Activated naive CD4-positive, alpha-beta T cell treated with anti-CD3 and anti-CD28 coated beads, Interleukin-2, amount 50 U/mL, for 24 hours (primary cell): Measurements from ENCODE around the gene NBAS.
"Not testable (repeated sequence)": the region's sequence is repeated elsewhere in the genome, so short reads cannot be mapped to it uniquely, and the experiment has no call there.

Experiments
- H3K27ac Mint-ChIP-seq: one replicate; pipeline ENCODE4 v1.8.0; 2021; ENCODE audit warnings: mild to moderate bottlenecking, mixed read lengths
- H3K27me3 Mint-ChIP-seq: one replicate; pipeline ENCODE4 v1.8.0; 2021; ENCODE audit warnings: mixed read lengths
- H3K36me3 Mint-ChIP-seq: one replicate; pipeline ENCODE4 v1.8.0; 2021; ENCODE audit warnings: mixed read lengths
- H3K4me1 Mint-ChIP-seq: one replicate; pipeline ENCODE4 v1.8.0; 2021; ENCODE audit warnings: mixed read lengths
- H3K4me3 Mint-ChIP-seq: one replicate; pipeline ENCODE4 v1.8.0; 2021; ENCODE audit warnings: mild to moderate bottlenecking, mixed read lengths
- H3K9me3 Mint-ChIP-seq: one replicate; pipeline ENCODE4 v1.8.0; 2021; ENCODE audit warnings: mixed read lengths

The NBAS gene

DNA sequence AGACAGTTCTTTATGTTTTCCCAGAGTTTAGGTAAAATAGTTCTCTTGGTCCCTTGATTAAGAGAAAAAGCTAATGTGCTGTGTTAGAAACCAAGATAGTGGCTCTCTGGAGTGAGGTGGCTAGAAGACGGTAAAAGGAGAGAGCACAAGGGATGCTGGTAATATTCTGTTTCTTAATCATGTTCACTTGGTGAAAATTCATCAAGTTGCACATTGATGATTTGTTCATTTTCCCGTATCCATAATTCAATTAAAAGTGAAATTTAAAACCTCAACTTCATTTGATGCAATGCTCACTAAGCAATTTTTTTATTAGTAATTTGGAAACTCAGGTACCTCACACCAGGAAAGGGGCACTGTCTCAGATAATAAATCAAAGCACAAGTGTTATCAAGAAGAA lies 113.8 kb downstream of the NBAS start:
- peaks cover 32% of the 10 kb centered on the region for H3K36me3 Mint-ChIP-seq
- H3K27ac Mint-ChIP-seq, result no peak overlapping the region
- peaks cover 4% of the 10 kb centered on the region for H3K4me1 Mint-ChIP-seq
- H3K27me3 Mint-ChIP-seq, result no peaks in the 10 kb centered on the region
- H3K9me3 Mint-ChIP-seq, result peaks cover 10% of the 10 kb centered on the region
- H3K4me3 Mint-ChIP-seq, result no peak overlapping the region

DNA sequence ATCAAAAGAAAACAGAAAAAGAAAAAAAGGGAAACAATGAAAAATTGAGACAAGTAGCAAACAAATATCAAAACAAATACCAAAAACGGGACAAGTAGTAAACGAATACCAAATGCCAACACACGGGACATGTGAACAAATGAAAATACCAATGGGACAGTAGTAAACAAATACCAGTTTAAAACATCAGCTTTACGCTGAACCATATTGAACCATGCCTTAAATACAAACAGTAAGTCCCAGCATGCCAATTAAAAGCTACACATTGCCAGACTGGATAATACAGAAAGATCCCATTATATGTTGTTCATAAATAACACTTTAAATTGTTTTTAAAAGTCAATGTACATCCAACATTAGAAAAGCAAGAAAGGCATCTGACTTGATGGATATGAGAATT lies 114.2 kb downstream of the NBAS start:
- Mint-ChIP-seq H3K9me3 (peaks cover 10% of the 10 kb centered on the region), H3K27ac (no peak overlapping the region), H3K4me1 (peaks cover 3% of the 10 kb centered on the region), H3K27me3 (no peaks in the 10 kb centered on the region), H3K36me3 (peaks cover 31% of the 10 kb centered on the region), H3K4me3 (no peak overlapping the region)

DNA sequence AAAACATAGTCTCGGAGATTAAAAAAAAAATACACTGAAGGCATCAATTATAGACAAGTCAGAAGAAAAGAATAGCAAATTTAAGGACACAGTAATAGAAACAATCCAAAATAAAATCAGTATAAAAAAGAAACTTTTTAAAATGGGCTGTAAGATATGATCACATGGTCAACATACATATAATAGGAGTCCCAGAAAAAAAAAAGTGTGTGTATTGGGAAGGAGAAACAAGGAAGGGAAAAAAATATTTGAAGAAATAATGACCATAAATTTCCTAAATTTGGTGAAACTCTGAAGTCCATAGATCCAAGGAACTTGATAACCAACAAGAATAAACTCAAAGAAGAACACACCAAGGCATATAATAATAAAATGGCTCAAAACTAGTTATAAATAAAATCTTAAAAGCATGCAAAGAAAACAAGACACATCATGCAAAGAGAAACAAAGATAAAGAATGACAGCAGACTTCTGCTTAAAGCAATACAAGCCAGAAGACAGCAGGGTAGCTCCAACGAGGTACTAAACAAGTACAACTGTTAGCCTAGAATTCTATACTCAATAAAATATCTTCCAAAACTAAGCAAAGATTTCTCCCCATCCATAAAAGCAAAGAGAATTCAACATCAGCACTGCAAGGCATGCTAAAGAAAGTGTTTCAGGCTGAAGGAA lies 115.1 kb downstream of the NBAS start:
- Mint-ChIP-seq H3K4me3 (no peak overlapping the region), H3K4me1 (no peaks in the 10 kb centered on the region), H3K36me3 (peaks cover 28% of the 10 kb centered on the region), H3K9me3 (peaks cover 10% of the 10 kb centered on the region), H3K27me3 (no peaks in the 10 kb centered on the region), H3K27ac (no peak overlapping the region)

DNA sequence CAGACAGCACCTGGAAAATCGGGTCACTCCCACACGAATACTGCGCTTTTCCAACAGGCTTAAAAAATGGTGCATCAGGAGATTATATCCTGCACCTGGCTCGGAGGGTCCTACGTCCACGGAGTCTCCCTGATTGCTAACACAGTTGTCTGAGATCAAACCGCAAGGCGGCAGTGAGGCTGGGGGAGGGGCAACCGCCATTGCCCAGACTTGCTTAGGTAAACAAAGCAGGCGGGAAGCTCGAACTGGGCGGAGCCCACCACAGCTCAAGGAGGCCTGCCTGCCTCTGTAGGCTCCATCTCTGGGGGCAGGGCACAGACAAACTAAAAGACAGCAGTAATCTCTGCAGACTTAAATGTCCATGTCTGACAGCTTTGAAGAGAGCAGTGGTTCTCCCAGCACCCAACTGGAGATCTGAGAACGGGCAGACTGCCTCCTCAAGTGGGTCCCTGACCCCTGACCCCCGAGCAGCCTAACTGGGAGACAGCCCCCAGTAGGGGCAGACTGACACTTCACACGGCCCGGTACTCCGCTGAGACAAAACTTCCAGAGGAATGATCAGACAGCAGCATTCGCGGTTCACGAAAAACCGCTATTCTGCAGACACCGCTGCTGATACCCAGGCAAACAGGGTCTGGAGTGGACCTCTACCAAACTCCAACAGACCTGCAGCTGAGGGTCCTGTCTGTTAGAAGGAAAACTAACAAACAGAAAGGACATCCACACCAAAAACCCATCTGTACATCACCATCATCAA lies 121.2 kb downstream of the NBAS start:
- H3K36me3 Mint-ChIP-seq, result peaks cover 12% of the 10 kb centered on the region
- H3K4me3 Mint-ChIP-seq, H3K9me3 Mint-ChIP-seq, H3K27ac Mint-ChIP-seq, H3K4me1 Mint-ChIP-seq, H3K27me3 Mint-ChIP-seq: not testable (repeated sequence)

DNA sequence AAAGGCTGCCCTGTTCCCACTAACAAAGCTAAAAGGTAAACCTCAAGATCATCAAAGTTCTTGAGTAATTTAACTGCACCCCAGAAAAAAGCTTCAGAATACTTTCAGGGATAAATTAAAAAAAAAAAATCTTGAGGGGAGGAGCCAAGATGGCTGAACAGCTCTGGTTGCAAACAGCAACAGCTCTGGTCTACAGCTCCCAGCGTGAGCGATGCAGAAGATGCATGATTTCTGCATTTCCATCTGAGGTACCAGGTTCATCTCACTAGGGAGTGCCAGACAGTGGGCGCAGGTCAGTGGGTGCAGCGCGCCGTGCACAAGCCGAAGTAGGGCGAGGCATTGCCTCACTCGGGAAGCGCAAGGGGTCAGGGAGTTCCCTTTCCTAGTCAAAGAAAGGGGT lies 121.8 kb downstream of the NBAS start:
- not testable (repeated sequence) for H3K27me3 Mint-ChIP-seq, H3K27ac Mint-ChIP-seq, H3K9me3 Mint-ChIP-seq, H3K4me3 Mint-ChIP-seq, H3K4me1 Mint-ChIP-seq
- H3K36me3 Mint-ChIP-seq, result peaks cover 12% of the 10 kb centered on the region

DNA sequence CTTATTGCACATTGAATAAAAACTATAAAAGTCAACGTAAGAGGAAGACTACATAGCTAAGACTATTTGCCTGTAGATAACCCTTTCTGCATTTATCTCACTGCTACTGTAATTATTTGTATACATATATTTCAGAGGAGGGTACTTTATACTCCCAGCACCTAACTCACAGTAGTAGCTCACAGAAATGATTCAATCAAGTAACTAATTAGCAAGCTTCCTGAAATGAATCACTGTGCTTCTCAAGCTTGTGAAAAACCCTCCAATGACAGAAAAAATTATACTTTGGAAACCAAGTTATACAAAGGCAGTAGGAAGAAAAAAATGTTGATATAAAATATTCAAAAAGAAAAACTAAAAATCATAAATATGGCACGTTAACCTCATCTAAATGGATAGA lies 124.9 kb downstream of the NBAS start:
- Mint-ChIP-seq H3K27ac (no peak overlapping the region), H3K36me3 (peaks cover 12% of the 10 kb centered on the region), H3K4me1 (no peaks in the 10 kb centered on the region), H3K9me3 (no peaks in the 10 kb centered on the region), H3K4me3 (no peak overlapping the region), H3K27me3 (no peaks in the 10 kb centered on the region)

DNA sequence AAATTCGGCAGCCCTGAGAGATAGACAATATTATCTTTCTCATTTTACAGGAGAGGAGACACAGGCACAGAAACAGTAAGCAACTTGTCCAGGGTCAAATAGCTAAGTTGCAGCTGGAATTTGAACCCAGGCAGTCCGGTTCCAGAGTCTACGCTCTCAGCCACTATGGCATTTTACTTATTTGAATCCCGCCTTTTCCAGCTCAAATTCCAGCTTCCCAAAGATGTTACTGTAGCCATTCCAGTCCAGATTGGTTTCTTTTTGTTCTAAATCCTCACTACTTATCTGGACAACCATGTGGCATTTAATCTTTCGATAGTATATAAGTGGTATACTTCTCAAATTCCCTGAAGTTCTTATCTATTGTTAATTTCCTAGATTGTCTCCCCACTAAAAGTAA lies 125.7 kb downstream of the NBAS start:
- no peak overlapping the region for H3K4me3 Mint-ChIP-seq
- H3K27me3 Mint-ChIP-seq, result no peaks in the 10 kb centered on the region
- no peaks in the 10 kb centered on the region for H3K4me1 Mint-ChIP-seq
- no peaks in the 10 kb centered on the region for H3K9me3 Mint-ChIP-seq
- no peak overlapping the region for H3K27ac Mint-ChIP-seq
- peaks cover 12% of the 10 kb centered on the region for H3K36me3 Mint-ChIP-seq

DNA sequence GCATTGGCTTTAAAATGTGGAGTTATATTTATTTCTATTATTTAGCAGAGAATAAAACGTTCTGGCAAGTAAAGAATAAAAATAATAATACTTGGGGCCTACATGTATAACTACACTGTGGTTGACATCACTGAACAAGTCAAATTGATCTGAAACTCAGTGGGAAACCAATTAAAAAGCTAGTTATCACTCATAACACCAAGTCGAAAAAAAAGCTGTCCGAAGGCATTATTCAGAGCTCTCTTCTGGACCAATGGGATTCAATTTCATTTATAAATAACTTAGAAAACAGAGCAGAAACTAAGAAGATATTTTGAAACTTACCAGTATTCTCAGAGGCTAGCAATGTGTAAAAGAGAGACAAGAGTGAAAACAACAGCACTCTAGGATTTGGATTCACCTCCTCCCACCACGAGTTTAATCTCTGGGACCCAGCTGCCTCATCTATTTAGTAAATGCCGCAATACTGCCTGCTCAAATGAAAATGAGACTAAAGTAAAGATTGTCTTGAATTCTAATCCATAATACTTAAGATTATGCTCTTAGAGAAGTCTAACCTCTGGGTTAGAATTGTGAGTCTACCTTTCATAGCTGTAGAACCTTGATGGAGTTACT lies 128.4 kb downstream of the NBAS start:
- Mint-ChIP-seq H3K9me3 (no peaks in the 10 kb centered on the region), H3K4me3 (no peak overlapping the region), H3K27ac (no peak overlapping the region), H3K27me3 (no peaks in the 10 kb centered on the region), H3K4me1 (no peaks in the 10 kb centered on the region), H3K36me3 (peaks cover 7% of the 10 kb centered on the region)

DNA sequence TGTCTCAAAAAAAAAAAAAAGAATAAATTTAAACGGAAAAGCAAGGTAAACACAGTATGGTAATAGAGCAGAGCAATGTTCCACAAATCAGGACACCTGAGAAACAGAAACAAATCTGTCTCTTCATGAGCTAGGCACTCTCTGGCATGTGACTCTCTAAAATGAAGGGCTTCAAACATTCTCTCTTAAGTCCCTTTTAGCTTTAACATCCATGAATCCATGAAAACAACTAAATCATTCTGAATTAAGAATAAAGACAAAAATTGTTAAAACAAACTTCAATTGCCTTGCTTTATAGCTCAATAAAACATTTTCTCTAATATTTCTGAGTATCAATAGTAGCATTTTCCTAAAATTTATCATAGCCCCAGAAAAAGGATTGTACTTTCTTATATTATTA lies 132.1 kb downstream of the NBAS start:
- no peak overlapping the region for H3K4me3 Mint-ChIP-seq
- no peaks in the 10 kb centered on the region for H3K4me1 Mint-ChIP-seq
- H3K36me3 Mint-ChIP-seq, result peaks cover 14% of the 10 kb centered on the region
- H3K27ac Mint-ChIP-seq, result no peak overlapping the region
- no peaks in the 10 kb centered on the region for H3K9me3 Mint-ChIP-seq
- no peaks in the 10 kb centered on the region for H3K27me3 Mint-ChIP-seq

DNA sequence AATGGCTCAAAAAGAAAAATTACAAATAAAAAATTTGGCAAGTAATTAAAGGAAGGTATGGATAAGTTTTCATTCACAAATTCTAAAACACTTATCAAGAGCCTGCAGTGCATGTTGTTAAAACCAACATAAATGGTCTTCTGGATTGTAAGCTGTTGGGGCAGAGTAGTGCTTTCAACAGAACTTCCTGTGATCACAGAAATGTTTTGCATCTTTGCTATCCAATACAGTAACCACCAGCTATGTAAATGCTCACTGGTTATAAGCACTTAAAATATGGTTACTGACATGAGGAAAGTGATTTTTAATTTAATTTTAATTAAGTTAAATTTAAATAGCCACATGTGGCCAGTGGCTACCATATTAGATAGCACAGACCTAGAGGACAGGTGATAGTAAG lies 133.1 kb downstream of the NBAS start:
- no peaks in the 10 kb centered on the region for H3K9me3 Mint-ChIP-seq

DNA sequence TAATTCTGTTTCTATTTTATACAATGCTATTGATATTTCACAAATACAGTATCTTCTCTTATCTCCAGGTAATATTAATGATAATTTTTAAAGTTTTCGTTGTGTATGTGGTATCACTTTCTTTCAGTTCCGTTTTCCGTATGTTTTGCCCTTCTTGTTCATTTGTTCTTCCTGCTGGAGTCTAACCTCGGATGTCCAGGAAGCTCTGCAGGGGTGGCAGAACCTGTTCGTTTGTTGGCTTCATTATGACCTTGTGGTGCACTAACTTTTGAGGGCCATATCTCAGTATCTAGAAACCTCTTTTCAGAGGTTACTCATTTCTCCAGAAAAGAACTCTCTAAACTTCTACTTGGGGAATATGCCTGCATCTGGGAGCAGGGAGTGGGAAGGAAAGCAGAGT lies 134.5 kb downstream of the NBAS start:
- Mint-ChIP-seq H3K4me3 (no peak overlapping the region), H3K27me3 (no peaks in the 10 kb centered on the region), H3K4me1 (no peaks in the 10 kb centered on the region), H3K9me3 (no peaks in the 10 kb centered on the region), H3K36me3 (peaks cover 17% of the 10 kb centered on the region), H3K27ac (no peak overlapping the region)

More for the DNA sequence above, 133.1 kb downstream of the NBAS start:
- peaks cover 14% of the 10 kb centered on the region for H3K36me3 Mint-ChIP-seq
- no peaks in the 10 kb centered on the region for H3K4me1 Mint-ChIP-seq
- no peak overlapping the region for H3K27ac Mint-ChIP-seq
- H3K4me3 Mint-ChIP-seq, result no peak overlapping the region
- no peaks in the 10 kb centered on the region for H3K27me3 Mint-ChIP-seq

DNA sequence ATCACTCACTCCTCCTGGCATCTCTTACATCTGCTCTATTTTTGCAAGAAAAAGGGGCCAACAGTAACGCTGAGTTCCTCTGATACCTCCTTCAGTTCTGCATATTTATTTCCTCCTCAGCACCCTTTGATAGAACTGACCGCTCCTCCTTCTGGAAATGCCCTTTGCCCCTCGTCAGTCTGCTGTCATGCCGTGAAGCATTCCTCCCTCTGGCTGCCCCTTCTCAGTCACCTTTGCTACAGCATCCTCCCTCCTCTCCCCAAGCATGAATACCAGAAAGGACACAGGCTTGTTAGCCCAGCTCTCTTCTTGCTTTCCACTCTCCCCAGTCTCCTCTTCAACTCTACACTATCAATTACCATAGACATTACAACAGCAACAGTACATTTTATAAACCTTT lies 135.4 kb downstream of the NBAS start:
- no peaks in the 10 kb centered on the region for H3K9me3 Mint-ChIP-seq
- H3K36me3 Mint-ChIP-seq, result peaks cover 17% of the 10 kb centered on the region
- no peaks in the 10 kb centered on the region for H3K27me3 Mint-ChIP-seq
- no peak overlapping the region for H3K4me3 Mint-ChIP-seq
- no peaks in the 10 kb centered on the region for H3K4me1 Mint-ChIP-seq
- H3K27ac Mint-ChIP-seq, result no peak overlapping the region

DNA sequence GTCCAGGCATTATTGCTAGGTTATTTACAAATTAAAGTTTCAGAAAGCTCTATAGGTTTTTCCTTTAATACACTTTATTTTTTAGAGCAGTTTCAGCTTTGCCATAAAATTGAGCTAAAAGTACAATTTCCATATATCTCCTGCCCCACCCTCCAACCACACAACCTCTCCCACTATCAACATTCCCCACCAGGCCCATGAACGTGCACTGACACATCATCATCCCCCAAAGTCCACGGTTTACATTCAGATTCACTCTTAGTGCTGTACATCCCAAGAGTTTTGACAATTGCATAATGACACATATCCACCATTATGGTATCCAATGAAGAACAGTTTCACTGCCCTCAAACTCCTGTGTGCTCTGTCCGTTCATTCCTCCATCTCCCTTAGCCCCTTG lies 139.4 kb downstream of the NBAS start:
- Mint-ChIP-seq H3K27ac (no peak overlapping the region), H3K36me3 (peaks cover 29% of the 10 kb centered on the region), H3K27me3 (no peaks in the 10 kb centered on the region), H3K4me1 (no peaks in the 10 kb centered on the region), H3K9me3 (no peaks in the 10 kb centered on the region), H3K4me3 (no peak overlapping the region)

DNA sequence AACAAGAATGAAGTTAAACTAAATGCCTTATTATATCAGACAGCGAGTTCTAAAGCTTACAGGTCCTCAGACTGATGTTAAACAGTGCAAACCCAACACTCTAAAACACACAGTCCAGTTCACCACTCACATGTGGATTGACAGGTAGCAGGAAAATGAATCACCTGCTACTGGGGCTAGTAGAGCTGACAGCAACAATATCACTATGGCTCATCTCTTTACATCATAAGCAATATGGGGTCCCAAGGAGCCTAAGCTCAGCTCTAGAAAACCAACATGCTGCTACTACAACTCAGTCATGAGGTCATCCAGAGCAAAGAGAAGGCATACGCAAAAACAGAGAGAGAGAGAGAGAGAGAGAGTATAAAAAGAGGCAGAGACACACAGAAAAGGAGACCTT lies 145.4 kb downstream of the NBAS start:
- Mint-ChIP-seq H3K27ac (no peak overlapping the region), H3K36me3 (peaks cover 42% of the 10 kb centered on the region)

DNA sequence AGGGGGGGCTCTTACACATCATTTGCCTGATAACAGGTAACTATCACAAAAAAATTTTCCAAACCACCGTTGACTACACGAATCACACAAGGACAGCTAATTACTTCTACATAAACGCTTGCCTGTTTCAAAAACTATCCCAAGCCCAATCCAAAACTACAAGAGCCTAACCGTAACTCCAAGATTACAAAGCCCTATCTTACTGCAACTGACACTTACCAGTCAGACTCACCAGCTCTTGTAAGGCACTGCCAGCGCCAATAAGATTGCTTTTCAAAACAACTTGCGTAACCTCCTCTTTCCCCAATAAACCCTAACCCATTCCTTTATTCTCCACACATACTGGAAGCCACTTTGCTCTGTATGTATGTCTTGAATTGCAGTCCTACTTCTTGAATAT lies 148.4 kb downstream of the NBAS start:
- no peaks in the 10 kb centered on the region for H3K9me3 Mint-ChIP-seq
- H3K4me1 Mint-ChIP-seq, result no peaks in the 10 kb centered on the region
- peaks cover 42% of the 10 kb centered on the region for H3K36me3 Mint-ChIP-seq
- H3K27ac Mint-ChIP-seq, result no peak overlapping the region
- H3K27me3 Mint-ChIP-seq, result no peaks in the 10 kb centered on the region
- H3K4me3 Mint-ChIP-seq, result no peak overlapping the region

More for the DNA sequence above, 145.4 kb downstream of the NBAS start:
- no peak overlapping the region for H3K4me3 Mint-ChIP-seq
- H3K4me1 Mint-ChIP-seq, result no peaks in the 10 kb centered on the region
- no peaks in the 10 kb centered on the region for H3K9me3 Mint-ChIP-seq
- no peaks in the 10 kb centered on the region for H3K27me3 Mint-ChIP-seq

DNA sequence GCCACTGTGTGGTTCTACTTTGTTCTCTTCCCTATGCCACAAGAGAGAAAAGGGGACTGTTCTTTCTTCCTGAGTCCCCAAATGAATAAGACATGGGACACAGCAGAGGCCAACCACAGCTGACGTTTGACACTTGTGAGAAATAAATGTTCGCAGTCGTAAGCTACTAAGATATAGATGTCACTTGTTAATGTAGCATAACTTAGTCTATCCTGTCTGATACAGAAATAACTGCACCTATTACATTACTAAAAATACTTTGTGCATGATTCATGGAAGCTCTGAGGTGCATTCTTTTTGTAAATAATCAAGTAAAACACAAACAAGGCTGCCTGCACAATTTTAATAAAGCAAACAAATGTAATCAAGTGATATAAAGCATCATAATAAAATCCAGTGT lies 148.8 kb downstream of the NBAS start:
- no peaks in the 10 kb centered on the region for H3K27me3 Mint-ChIP-seq
- H3K27ac Mint-ChIP-seq, result no peak overlapping the region
- H3K4me3 Mint-ChIP-seq, result no peak overlapping the region
- H3K36me3 Mint-ChIP-seq, result peaks cover 42% of the 10 kb centered on the region
- H3K9me3 Mint-ChIP-seq, result no peaks in the 10 kb centered on the region
- H3K4me1 Mint-ChIP-seq, result no peaks in the 10 kb centered on the region
